GM23338 (cell line): ENCODE results near the gene PGF. TPM values are rescaled to one million over a fixed set of nuclear protein-coding genes. Genes with fewer than 3 reads are reported as not detected.
A peak's percentile ranks its signal among the peaks of the same experiment; 100 is the strongest.

ENCODE experiments used
- ATAC-seq: fragments of 200-7000 bp; cut with Tn5 transposase; 3 replicates; pipeline ENCODE4 v1.9.1; 2020
- DNase-seq: peaks from one replicate; pipeline ENCODE4 v3.0.0-alpha.2; 2015; ENCODE audit warnings: low spot score
- H2AFZ ChIP-seq: fragments of 200-600 bp; sonication (generic); 2 replicates; pipeline ENCODE4 v1.8.0; 2016; ENCODE audit warnings: antibody characterized with exemption, mild to moderate bottlenecking, moderate library complexity
- H3F3A ChIP-seq: fragments of 200-600 bp; sonication (generic); replicated peaks from 2 replicates; pipeline ENCODE4 v1.8.0; 2017; ENCODE audit warnings: antibody characterized with exemption, mixed run types, low read depth
- H3K27ac ChIP-seq: fragments of 200-600 bp; sonication (generic); 2 replicates; pipeline ENCODE4 v1.6.1; 2016; ENCODE audit warnings: low read depth
- H3K27me3 ChIP-seq: fragments of 200-600 bp; sonication (generic); 2 replicates; pipeline ENCODE4 v1.8.0; 2016; ENCODE audit warnings: mild to moderate bottlenecking, mixed run types, moderate library complexity; ENCODE audit not compliant: insufficient read depth
- H3K36me3 ChIP-seq: fragments of 200-600 bp; sonication (generic); 2 replicates; pipeline ENCODE4 v1.8.0; 2016; ENCODE audit warnings: mild to moderate bottlenecking; ENCODE audit not compliant: insufficient read depth
- H3K4me1 ChIP-seq: fragments of 200-600 bp; sonication (generic); 2 replicates; pipeline ENCODE4 v1.8.0; 2016; ENCODE audit warnings: mild to moderate bottlenecking, moderate library complexity; ENCODE audit not compliant: insufficient read depth
- H3K4me2 ChIP-seq: fragments of 200-600 bp; sonication (generic); 2 replicates; pipeline ENCODE4 v1.7.1; 2017; ENCODE audit warnings: mixed run types
- H3K4me3 ChIP-seq: fragments of 200-600 bp; sonication (generic); 2 replicates; pipeline ENCODE4 v1.6.1; 2016; ENCODE audit warnings: mixed run types
- H3K79me2 ChIP-seq: fragments of 200-600 bp; sonication (generic); replicated peaks from 2 replicates; pipeline ENCODE4 v1.8.0; 2017; ENCODE audit warnings: mild to moderate bottlenecking; ENCODE audit not compliant: insufficient read depth
- H3K9me2 ChIP-seq: fragments of 200-600 bp; sonication (generic); 2 replicates; pipeline ENCODE4 v1.8.0; 2017; ENCODE audit not compliant: insufficient read depth
- H4K20me1 ChIP-seq: fragments of 200-600 bp; sonication (generic); replicated peaks from 2 replicates; pipeline ENCODE4 v1.8.0; 2017; ENCODE audit warnings: mild to moderate bottlenecking; ENCODE audit not compliant: insufficient read depth
- H3K27ac Mint-ChIP-seq: 2 replicates; pipeline ENCODE4 v1.8.0; 2020; ENCODE audit warnings: inconsistent platforms, mild to moderate bottlenecking, moderate library complexity, mixed read lengths
- H3K27me3 Mint-ChIP-seq: 3 replicates; pipeline ENCODE4 v1.8.0; 2022; ENCODE audit warnings: low read depth, mild to moderate bottlenecking, moderate library complexity, mixed read lengths, inconsistent platforms; ENCODE audit not compliant: insufficient read depth, poor library complexity
- H3K36me3 Mint-ChIP-seq: 3 replicates; pipeline ENCODE4 v1.8.0; 2021; ENCODE audit warnings: low read depth, mild to moderate bottlenecking, inconsistent platforms, moderate library complexity, mixed read lengths
- H3K4me1 Mint-ChIP-seq: 3 replicates; pipeline ENCODE4 v1.8.0; 2020; ENCODE audit warnings: mild to moderate bottlenecking, inconsistent platforms, mixed read lengths
- H3K4me3 Mint-ChIP-seq: 3 replicates; pipeline ENCODE4 v1.8.0; 2021; ENCODE audit warnings: moderate library complexity, mild to moderate bottlenecking, inconsistent platforms, mixed read lengths
- H3K9me3 Mint-ChIP-seq: 3 replicates; pipeline ENCODE4 v1.8.0; 2020; ENCODE audit warnings: moderate library complexity, mild to moderate bottlenecking, inconsistent platforms, mixed read lengths
- CREB1 ChIP-seq: fragments of 250-450 bp; sonication (Bioruptor Pico); IDR thresholded peaks from 2 replicates; pipeline ENCODE4 v1.5.0; 2020; ENCODE audit warnings: low read depth, mild to moderate bottlenecking, moderate library complexity
- EZH2phosphoT487 ChIP-seq: fragments of 200-600 bp; sonication (generic); IDR thresholded peaks from one replicate; pipeline ENCODE4 v1.8.1; 2018; ENCODE audit warnings: antibody characterized with exemption; ENCODE audit not compliant: unreplicated experiment
- JUNB ChIP-seq: IDR thresholded peaks from one replicate; pipeline ENCODE4 v1.6.1; 2016; ENCODE audit warnings: antibody characterized with exemption; ENCODE audit not compliant: unreplicated experiment
- NANOG ChIP-seq: IDR thresholded peaks from 2 replicates; pipeline ENCODE4 v1.6.1; 2016; ENCODE audit warnings: antibody characterized with exemption, borderline replicate concordance
- POLR2AphosphoS5 ChIP-seq: IDR thresholded peaks from 2 replicates; pipeline ENCODE4 v1.6.1; 2016; ENCODE audit warnings: antibody characterized with exemption, low read depth
- STAT1 ChIP-seq: IDR thresholded peaks from one replicate; pipeline ENCODE4 v1.6.1; 2016; ENCODE audit warnings: antibody characterized with exemption; ENCODE audit not compliant: unreplicated experiment
- polyA plus RNA-seq: library from polyadenylated mRNA; unstranded; fragments of >200 nt; fragmentation: Nextera tagmentation; extraction: Ambion mirVana; gene quantifications from 2 replicates; pipeline ENCODE4 v1.2.1, GENCODE V29; 2016
- total RNA-seq: library from RNA; depleted of rRNA; stranded (reverse); fragments of >200 nt; shearing (Covaris generic); gene quantifications from 2 replicates; pipeline ENCODE4 v1.2.3, GENCODE V29; 2014
- TF ChIP-seq, protein P1 (sequence below): fragments of 250-450 bp; sonication (Bioruptor Pico); IDR thresholded peaks from 2 replicates; pipeline ENCODE4 v1.5.0; 2020; ENCODE audit warnings: mild to moderate bottlenecking, moderate library complexity
- TF ChIP-seq, protein P2 (sequence below), 2 experiments: fragments of 200-600 bp in 1 of 2; sonication (generic) in 1 of 2; conservative IDR thresholded peaks; 2 replicates each; pipeline versions ENCODE4 v1.5.1 to v1.6.1; 2016 to 2017; ENCODE audit warnings: antibody characterized with exemption in 2 of 2, low read depth in 2 of 2, mild to moderate bottlenecking in 2 of 2, moderate library complexity in 1 of 2

The PGF gene
- total and polyA plus RNA-seq, 2 experiments from 2014 or later = 2.9 to 6.3 TPM

DNA sequence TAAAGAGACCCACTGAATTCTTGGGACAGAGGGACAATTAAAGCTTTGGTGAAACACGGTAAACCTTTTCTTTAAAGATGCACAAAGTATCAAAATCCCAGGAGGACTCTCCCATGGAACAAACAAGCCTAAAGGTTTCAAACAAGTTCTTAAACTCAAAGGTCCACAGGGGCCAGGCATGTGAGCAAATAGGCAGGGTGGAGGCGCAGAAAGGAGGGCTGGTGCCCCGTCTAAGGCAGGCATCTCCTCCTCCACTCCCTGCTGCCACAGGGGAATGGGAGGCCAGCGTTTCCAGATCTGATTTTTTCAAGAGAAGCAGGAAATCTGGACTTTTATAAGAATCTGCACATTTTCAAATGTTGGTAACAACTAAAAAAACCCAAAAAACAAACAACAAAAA is 40.0 kb downstream of the PGF start (continued):
- TF ChIP-seq, protein P1, sequence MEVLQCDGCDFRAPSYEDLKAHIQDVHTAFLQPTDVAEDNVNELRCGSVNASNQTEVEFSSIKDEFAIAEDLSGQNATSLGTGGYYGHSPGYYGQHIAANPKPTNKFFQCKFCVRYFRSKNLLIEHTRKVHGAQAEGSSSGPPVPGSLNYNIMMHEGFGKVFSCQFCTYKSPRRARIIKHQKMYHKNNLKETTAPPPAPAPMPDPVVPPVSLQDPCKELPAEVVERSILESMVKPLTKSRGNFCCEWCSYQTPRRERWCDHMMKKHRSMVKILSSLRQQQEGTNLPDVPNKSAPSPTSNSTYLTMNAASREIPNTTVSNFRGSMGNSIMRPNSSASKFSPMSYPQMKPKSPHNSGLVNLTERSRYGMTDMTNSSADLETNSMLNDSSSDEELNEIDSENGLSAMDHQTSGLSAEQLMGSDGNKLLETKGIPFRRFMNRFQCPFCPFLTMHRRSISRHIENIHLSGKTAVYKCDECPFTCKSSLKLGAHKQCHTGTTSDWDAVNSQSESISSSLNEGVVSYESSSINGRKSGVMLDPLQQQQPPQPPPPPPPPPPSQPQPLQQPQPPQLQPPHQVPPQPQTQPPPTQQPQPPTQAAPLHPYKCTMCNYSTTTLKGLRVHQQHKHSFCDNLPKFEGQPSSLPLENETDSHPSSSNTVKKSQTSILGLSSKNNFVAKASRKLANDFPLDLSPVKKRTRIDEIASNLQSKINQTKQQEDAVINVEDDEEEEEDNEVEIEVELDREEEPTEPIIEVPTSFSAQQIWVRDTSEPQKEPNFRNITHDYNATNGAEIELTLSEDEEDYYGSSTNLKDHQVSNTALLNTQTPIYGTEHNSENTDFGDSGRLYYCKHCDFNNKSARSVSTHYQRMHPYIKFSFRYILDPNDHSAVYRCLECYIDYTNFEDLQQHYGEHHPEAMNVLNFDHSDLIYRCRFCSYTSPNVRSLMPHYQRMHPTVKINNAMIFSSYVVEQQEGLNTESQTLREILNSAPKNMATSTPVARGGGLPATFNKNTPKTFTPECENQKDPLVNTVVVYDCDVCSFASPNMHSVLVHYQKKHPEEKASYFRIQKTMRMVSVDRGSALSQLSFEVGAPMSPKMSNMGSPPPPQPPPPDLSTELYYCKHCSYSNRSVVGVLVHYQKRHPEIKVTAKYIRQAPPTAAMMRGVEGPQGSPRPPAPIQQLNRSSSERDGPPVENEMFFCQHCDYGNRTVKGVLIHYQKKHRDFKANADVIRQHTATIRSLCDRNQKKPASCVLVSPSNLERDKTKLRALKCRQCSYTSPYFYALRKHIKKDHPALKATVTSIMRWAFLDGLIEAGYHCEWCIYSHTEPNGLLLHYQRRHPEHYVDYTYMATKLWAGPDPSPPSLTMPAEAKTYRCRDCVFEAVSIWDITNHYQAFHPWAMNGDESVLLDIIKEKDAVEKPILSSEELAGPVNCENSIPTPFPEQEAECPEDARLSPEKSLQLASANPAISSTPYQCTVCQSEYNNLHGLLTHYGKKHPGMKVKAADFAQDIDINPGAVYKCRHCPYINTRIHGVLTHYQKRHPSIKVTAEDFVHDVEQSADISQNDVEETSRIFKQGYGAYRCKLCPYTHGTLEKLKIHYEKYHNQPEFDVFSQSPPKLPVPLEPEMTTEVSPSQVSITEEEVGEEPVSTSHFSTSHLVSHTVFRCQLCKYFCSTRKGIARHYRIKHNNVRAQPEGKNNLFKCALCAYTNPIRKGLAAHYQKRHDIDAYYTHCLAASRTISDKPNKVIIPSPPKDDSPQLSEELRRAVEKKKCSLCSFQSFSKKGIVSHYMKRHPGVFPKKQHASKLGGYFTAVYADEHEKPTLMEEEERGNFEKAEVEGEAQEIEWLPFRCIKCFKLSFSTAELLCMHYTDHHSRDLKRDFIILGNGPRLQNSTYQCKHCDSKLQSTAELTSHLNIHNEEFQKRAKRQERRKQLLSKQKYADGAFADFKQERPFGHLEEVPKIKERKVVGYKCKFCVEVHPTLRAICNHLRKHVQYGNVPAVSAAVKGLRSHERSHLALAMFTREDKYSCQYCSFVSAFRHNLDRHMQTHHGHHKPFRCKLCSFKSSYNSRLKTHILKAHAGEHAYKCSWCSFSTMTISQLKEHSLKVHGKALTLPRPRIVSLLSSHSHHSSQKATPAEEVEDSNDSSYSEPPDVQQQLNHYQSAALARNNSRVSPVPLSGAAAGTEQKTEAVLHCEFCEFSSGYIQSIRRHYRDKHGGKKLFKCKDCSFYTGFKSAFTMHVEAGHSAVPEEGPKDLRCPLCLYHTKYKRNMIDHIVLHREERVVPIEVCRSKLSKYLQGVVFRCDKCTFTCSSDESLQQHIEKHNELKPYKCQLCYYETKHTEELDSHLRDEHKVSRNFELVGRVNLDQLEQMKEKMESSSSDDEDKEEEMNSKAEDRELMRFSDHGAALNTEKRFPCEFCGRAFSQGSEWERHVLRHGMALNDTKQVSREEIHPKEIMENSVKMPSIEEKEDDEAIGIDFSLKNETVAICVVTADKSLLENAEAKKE (CRISPR knock-in tag) = no peak

DNA sequence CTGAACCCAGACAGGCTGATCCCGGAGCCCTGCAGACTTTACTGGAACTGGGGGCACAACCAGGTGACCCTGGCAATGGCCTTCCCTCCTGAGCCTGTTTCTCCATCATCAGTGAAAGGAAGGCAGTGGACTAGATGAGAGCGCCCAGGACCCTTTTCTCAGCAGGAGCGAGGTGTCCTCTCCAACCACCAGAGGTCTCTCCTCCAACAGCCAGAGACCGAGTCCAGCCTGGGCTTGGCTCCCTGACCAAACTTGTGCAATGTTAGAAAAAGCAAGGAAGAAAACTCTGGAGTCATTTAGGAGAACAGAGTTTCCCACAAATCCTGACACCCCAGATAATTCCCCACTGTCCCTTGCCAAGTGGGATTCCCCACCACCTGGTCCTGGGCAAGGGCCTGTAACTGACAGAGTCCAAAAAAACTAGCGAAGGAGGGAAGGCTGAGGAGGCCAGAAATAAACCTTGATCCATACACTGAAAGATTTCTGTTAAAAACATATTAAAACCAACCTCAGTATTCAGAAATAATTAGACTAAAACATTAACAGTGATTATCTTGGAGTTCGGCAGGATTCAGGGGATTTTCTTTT is 41.3 kb downstream of the PGF start:
- H3K4me2 ChIP-seq = no peak overlapping the region
- H3K9me3 Mint-ChIP-seq = no peaks in the 10 kb centered on the region
- H3K36me3 Mint-ChIP-seq = peaks cover 1% of the 10 kb centered on the region; the same call in 2 of the 3 replicates
- H3K4me3 Mint-ChIP-seq = no peak overlapping the region
- H3K27me3 Mint-ChIP-seq = peaks cover 4% of the 10 kb centered on the region
- 0 out of 2 replicates have a peak, but pooled peaks cover 4% of the 10 kb centered on the region for H4K20me1 ChIP-seq
- H3K4me1 Mint-ChIP-seq = peaks cover 3% of the 10 kb centered on the region; the same call in 1 of the 3 replicates
- no peaks in the 10 kb centered on the region for H3K79me2 ChIP-seq
- no peaks in the 10 kb centered on the region for H3K27me3 ChIP-seq
- H3K27ac ChIP-seq = no peak overlapping the region
- H3K27ac Mint-ChIP-seq = no peak overlapping the region
- DNase-seq (peak; percentile 78), ATAC-seq (peak; percentile 78)
- H3K4me1 ChIP-seq = no peaks in the 10 kb centered on the region
- no peaks in the 10 kb centered on the region for H3F3A ChIP-seq
- no peaks in the 10 kb centered on the region for H3K36me3 ChIP-seq
- TF ChIP-seq CREB1 (CRISPR knock-in tag) = no peak
- TF ChIP-seq EZH2phosphoT487 = no peak
- TF ChIP-seq STAT1 = no peak
- TF ChIP-seq, protein P1 (CRISPR knock-in tag) = no peak
- no peak for TF ChIP-seq NANOG
- TF ChIP-seq JUNB = no peak
- no peak for TF ChIP-seq POLR2AphosphoS5
- TF ChIP-seq, protein P2, sequence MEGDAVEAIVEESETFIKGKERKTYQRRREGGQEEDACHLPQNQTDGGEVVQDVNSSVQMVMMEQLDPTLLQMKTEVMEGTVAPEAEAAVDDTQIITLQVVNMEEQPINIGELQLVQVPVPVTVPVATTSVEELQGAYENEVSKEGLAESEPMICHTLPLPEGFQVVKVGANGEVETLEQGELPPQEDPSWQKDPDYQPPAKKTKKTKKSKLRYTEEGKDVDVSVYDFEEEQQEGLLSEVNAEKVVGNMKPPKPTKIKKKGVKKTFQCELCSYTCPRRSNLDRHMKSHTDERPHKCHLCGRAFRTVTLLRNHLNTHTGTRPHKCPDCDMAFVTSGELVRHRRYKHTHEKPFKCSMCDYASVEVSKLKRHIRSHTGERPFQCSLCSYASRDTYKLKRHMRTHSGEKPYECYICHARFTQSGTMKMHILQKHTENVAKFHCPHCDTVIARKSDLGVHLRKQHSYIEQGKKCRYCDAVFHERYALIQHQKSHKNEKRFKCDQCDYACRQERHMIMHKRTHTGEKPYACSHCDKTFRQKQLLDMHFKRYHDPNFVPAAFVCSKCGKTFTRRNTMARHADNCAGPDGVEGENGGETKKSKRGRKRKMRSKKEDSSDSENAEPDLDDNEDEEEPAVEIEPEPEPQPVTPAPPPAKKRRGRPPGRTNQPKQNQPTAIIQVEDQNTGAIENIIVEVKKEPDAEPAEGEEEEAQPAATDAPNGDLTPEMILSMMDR (conservative IDR thresholded peaks at IDR 0.05; ENCODE audit: low read depth in 2 of 2) = peak; percentile 65 to 85
- H2AFZ ChIP-seq = no peak overlapping the region
- no peak overlapping the region for H3K4me3 ChIP-seq
- no peaks in the 10 kb centered on the region for H3K9me2 ChIP-seq
